ENCODE data around the gene UBQLNL.

The UBQLNL gene, protein sequence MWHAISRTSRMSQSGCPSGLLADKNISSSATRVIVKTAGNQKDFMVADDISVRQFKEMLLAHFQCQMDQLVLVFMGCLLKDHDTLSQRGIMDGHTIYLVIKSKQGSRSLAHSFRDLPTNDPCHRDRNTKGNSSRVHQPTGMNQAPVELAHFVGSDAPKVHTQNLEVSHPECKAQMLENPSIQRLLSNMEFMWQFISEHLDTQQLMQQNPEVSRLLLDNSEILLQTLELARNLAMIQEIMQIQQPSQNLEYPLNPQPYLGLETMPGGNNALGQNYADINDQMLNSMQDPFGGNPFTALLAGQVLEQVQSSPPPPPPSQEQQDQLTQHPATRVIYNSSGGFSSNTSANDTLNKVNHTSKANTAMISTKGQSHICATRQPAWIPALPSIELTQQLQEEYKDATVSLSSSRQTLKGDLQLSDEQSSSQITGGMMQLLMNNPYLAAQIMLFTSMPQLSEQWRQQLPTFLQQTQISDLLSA

DNA sequence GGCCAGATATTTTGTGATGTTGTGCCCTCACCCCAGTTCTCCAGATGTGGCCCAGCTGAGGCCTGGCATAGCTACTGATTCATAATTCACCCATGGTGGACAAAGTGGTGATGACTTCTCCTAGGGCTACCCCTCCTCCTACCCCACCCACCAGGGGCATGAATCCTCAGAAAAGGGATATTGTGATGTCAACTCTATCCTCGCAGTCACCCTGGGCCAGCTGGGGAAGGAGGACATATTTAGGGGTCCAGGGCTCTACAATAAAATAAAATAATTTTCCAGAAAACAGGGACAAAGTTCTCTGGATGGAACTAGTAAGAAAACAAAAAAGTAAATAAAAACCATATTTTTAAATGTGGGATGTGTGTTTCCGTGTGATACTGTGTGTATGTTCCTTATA is at the start of gene UBQLNL:
Gene UBQLNL, minus strand, starts transcription at position 101 of the 400 bp plus-strand sequence. CDS start 258 bp downstream, outside the sequence.
- DNase-seq (ENCODE audit: low read depth in 3 of 3): no peak

DNA sequence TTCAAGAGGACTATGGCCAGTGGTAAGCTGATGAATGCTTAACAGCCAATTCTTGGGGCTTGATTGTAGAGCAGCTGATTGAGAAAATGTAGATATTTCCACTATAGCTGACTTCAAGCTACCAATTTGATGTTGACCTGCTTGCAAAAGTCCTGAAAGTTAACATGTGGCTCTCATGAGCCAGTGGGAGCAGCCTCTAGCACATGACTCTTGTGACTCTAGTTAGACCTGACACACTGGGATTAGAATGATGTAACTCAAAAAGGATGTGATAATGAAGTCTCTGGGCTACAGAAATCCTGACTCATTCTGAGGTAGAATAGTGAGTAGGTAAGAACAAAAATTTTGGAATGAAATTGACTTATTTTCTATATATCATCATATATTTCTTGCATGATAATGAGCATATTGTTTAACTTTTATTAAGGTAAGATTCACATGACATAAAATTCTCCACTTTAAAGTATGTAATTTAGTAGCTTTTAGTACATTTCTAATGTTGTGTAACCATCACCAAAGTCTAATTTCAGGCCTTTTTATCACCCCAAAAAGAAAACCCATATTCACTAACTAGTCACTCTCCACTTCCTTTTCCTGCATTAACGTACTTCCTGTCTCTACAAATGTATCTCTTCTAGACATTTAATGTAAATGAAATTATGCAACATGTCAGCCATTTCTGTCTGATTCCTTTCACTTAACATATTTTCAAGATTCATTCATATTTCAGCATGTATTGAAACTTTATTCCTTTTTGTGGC is 47.9 kb upstream of the UBQLNL start:
- DNase-seq (ENCODE audit: low read depth in 3 of 3): no peak

DNA sequence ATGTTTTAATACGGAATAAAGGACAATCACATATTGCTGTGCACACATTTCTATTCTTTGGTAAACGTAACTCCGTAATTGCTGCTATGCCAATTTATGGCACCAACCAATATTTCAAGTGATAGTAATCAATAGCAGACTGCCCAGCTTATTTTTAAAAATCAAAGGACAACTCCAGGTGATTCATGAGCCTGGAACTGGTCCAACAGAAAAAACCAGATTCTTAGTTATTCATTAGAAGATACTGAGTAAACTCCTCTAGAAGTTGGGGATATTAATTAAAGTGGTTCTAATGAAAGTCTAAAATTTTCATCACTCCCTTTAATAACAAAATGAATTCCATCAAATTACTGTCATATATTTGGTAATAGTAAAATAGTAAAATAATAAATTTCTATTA is 41.3 kb upstream of the UBQLNL start:
- DNase-seq (ENCODE audit: low read depth in 3 of 3): no peak

DNA sequence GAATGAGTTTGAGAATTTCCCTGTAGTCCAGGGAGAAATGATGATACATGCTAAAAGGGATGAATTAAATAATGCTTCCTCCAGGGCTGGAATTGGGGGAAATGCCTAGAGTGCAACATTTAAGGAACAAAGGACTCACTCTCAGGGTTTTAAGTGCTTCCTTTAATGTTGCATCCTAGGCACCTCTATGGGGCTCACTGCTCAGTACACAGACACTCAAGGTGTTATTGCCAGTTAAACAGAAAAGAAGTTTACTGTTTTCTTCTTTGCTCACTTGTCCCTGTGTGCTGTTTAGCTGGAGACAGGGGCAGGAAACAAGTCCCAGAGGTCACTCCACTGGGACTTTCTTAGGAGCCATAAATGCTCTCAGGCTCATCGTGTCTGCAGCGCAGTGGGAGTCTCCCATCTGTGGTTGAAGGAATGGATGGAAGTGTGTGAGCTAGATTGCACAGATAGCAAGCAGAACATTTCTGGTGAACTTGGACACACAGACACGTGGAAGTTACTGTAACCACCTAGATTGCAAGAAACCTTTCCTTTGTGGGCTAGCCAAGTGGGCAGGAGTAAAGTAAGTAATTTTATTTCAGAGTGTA is 40.2 kb upstream of the UBQLNL start:
- DNase-seq (ENCODE audit: low read depth in 3 of 3): no peak

DNA sequence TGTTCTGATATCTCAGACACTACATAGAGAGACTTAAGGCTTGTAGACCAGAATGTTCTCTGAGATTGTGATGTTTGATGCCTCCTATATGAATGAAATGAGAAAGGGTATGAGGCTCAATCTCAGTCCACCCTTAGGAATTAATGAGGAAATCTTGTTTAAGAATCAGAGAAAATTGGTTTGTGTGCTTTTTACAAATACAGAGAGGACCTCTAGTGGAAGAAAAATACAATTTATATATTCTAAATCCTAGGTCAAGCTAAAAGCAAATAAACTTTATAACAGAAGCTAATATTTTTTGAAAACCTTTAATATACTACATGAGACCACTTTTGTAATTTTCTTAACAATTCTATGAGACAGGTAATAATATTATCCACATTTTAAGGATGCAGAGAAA is 36.8 kb upstream of the UBQLNL start:
- no peak for DNase-seq (ENCODE audit: low read depth in 3 of 3)

DNA sequence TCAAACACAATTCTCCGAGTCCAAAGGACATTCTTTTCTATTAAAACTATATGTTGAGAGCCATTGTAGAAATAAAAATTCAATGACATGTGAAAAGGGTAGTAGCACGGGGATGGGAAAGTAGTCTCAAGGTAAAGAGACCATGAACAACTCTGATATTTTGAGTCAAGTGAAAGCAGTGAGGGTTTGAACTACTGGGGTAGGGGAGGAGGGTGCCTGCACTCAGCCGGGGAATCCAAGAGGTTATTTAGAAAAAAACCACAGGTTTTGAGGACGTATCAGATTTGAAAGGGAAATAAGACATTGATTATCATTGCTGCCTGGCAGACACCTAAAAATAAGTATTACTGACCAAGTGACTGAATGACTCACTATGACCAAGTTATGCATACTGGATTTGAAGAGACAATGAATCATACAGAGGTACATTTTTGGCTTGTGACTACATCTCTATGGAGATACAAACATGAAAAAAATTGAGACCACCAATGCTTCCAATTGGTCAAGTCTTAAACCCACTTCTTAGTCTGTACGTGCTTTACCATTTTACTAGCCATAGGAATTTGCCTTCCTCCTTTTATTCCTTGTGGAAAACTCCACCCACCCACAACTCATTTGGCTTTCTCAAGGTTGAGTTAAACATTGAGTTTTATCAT is 34.1 kb upstream of the UBQLNL start:
- no peak for DNase-seq (ENCODE audit: low read depth in 3 of 3)

DNA sequence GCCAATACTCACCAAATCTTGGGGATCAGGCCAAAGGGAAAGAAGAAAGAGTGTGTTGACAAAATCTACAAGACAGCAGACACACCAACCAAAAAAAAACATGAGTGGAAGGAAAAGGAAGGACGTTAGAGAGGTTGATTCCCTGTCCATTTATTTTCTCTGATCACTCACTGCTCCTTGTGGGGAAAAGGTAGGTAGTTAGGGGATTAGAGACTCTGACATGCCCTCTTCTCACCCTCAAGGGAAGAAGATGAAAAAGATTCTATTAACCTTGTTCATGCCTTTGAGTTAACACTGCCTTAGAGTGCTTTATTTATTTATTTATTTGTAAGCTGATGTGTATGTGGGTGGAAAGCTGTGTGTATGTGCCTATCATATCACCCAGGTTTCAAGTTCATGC is 31.9 kb upstream of the UBQLNL start, which contains the start of gene OR52H1:
Gene OR52H1, minus strand, starts transcription at position 101 of the 400 bp plus-strand sequence. CDS start 3,035 bp downstream, outside the sequence.
- DNase-seq (ENCODE audit: low read depth in 3 of 3): no peak

DNA sequence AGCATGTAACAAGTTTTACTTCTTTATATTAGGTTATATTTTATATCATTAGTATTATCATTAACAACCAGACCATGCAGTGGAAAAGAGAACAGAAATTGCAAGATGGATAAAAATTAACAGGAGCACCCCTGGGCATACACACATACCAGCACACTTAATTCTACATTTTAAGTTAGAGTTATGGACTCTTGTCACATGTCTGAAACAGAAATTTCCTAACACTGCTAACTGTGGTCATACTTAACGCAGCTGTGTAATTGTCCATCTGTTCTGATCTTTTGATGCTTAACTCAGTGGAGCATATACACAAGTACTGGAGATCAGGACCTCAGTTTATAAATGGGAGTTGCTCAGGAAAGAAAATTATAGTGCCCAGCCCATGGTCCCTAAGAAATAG is 31.5 kb upstream of the UBQLNL start:
- no peak for DNase-seq (ENCODE audit: low read depth in 3 of 3)

DNA sequence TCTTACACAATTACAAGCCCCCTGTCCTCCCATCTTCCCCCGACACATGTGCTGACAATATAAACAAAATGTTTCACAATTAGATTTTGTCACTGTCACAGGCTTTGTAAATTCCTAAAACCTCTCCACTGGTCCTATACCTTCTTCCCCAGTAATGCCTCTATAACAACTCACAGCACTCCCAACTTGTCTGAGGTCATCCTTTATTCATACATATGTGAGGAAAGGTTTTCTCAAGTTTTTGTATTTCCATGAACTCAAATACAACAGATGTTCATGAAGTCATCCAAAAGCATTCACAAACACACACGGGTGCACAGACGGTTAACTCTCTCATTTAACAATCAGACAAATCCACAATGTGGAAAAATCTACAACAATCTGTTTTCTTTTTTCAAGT is 30.0 kb upstream of the UBQLNL start:
- no peak for DNase-seq (ENCODE audit: low read depth in 3 of 3)

DNA sequence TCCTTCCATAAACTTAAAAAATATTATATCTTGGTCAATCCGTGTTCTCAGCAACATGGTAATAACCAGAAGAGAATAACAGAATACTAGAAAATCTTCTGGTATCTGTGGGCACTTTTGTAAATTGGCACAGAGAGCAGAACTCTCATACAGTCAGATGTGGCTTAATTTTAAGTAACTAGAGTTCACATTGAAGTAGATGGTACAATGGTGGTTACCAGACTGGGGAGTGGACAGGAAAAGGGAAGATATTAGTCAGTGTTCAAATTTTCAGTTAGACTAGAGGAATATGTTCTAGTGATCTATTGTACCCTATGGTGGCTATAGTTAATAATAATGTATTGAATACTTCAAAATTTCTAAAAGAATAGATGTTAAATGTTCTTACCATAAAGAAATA is 24.9 kb upstream of the UBQLNL start:
- no peak for DNase-seq (ENCODE audit: low read depth in 3 of 3)

DNA sequence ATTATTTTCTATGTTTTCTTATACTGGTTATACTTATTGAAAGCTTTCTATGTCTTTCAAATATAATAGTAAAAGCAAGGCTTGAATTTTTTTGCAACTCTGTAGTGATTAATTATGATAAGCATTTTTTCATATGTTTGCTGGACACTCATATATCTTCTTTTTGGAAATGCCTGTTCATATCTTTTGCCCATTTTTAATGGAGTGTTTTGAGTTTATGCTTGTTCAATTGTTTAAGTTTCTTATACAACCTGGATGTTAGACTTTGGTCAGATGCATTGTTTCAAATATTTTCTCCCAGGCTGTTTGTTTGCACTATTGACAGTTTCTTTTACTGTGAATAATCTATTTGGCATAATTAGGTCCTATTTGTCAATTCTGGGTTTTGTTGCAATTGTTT is 20.0 kb upstream of the UBQLNL start:
- no peak for DNase-seq (ENCODE audit: low read depth in 3 of 3)

DNA sequence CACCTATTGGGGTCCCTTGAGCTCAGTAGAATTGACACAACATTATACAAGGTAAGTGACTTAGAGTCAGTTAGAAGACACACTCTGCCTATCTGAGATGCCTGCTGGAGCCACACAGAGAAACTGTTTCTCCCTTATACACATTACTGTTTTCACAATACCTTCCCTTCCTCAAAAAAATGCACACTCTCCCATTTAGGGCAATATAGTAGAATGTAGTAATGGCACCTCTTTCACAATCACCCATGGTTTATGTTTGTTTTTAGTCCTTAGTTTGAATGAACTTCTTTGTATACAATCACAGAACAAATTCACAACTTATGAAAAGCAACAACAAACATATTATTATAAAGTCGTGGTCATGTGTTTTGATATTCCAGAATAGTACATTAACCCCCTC is 17.5 kb upstream of the UBQLNL start:
- DNase-seq (ENCODE audit: low read depth in 3 of 3): no peak

DNA sequence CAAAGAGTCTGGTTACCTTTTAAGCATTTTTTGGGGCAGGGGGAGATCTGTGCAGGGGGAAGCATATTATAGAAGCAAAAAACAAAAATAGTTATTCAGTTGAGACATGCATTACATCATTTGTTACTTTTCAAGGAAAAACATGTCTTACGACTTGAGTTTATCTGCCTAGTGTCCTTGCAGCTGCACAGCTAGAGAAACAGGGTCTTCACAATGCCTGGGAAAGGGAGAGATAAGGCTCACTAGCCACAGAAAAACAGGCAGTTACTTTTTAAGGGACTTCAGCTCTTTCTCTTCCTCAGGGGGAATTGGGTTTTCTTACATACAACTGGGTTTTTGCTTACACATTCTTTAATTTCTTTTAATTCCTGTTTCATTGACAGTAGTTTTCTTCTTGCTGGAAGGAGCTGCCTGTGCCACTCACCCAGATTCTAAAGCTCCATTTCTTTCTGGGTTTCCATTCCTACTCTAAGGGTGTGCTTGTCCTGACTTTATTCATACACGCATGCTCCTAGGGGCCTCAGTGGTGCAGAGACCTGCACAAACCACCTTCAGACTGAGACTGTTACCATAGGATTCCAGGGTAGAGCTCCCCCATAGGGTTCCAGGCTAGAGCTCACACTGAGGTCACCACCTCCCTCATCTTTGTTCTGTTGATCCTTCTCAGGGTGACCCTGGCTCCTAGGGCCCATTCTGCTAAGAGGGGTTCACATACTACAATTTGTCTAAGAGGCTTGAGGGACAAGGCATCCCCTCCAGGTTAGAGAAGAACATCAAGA is 14.7 kb upstream of the UBQLNL start:
- no peak for DNase-seq (ENCODE audit: low read depth in 3 of 3)

DNA sequence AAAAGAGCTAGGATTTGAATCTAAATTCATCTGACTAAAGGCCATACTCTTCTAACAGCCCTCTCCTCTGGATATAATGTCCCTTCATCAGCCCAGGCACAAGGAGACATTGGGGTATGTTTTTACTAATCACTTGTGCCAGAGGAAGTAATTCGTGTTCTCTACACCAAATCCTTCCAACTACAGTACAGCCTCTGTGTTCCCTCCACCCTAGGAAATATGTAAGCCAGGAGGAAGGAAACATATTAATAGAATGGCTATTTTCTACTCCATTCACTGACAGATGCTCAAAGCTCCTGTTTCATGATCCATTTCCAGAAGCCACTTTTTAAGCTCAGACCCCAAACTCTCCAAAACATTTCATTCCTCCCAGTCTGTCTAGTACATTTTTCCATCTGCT is 12.0 kb upstream of the UBQLNL start:
- no peak for DNase-seq (ENCODE audit: low read depth in 3 of 3)

DNA sequence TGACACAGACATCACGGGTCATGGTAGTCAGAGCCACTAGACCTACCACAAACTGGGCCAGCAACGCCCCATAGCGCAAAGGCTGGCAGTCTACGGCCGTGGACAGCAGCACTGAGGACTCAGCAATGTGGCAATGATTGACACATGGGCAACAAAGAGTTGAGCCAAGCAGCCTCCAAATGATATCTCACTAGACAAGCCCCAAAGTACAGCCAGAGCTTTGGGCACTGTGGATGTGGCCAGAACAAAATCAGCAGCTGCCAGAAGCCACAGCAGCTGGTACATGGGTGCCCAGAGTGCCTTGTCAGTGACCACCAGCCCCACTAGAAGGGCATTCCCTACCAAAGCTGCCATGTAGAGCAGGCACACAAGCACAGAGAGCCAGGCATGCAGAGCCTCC is 11.2 kb upstream of the UBQLNL start:
- DNase-seq (ENCODE audit: low read depth in 3 of 3): no peak

DNA sequence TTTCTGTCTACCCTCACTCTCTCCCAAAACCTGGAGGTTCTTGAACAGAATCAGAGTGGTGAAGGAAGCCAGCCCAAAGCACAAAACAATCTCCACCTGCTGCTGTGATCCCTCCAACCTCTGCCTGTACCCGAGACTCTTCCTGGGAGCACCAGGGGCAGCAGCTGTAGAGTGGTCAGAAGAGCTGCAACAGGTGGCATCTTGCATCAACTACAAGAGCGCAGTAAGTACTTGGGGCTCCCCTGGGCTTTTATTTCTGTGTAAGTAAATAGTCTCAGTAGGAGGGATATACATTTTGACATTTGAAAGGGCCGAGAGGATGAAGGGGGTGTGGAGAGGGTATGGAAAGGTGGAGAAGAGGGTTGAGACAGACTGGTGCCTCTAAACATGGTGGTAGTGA is 8.3 kb upstream of the UBQLNL start:
- no peak for DNase-seq (ENCODE audit: low read depth in 3 of 3)

DNA sequence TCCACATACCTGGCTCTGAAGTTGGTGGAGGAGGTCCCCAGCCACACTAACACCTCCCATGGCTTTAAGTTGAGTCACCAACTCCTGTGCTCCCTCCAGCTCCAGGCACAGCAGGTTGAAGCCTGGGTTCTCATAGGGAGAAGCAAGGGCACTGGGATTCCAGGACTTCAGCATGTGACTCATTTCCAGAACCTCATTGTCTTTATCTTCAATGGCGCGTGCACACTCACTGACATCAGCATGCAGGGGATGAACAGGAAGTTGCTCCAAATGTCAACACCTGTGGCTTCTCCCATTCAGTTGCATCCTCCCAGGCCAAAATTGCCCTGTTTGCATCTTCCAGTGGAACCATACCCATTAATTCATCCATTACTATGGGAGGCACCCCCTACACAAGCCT is 5.8 kb upstream of the UBQLNL start:
- DNase-seq (ENCODE audit: low read depth in 3 of 3): no peak

DNA sequence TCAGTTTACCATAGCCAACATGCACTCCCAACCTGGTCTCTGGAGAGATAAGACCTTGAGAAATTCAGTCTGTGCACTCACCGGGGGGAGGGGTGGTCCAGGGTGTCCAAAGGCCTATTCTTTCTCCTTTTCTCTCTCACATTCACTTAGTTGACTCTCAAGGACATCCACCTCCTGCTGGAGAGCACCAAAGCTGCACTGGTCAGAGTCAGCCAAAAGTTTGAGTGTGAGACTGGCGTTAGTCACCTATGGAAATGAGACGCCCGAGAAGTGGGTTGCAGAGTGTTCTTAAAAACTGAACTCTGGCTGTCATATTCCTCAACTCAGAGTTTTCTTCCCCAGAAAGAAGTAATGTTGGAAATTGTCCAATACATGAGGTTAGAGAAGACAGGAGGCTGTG is 5.0 kb upstream of the UBQLNL start:
- no peak for DNase-seq (ENCODE audit: low read depth in 3 of 3)

DNA sequence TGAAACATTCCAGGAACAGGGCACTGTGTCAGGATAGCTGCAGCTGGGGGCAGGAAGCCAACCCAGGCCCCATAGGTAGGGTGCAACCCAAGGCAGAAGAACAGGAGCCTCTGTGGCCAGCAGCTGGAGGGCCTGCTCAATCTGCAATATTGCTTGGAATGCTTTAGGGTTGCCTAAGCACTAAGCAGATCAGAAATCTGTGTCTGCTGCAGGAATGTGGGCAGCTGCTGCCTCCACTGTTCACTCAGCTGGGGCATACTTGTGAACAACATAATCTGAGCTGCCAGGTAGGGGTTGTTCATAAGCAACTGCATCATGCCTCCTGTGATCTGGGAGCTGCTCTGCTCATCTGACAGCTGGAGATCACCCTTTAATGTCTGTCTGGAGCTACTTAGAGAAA is 1.7 kb downstream of the UBQLNL start:
- no peak for DNase-seq (ENCODE audit: low read depth in 3 of 3)

DNA sequence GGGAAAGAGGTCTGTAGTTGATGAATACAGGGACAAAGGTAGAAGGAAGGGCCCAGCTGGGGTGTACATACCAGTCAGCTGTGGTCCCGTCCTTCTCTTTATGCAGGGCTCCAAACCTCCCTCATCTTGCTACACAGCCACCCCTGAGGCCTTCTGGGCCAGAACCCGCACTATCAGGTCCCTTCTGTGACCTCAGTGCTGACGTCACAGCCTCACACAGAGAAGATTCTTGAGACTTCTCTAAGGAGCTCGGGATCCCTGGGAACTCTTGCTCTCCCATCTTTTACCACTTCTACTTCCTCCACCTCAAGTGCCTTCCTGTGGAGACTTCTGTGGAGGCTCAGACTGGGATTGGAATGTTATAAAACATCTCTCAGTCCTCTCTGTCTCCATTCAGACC is 6.7 kb downstream of the UBQLNL start, which contains the start of gene UBQLN3:
Gene UBQLN3, minus strand, starts transcription at position 155 of the 400 bp plus-strand sequence. CDS start 399 bp downstream, outside the sequence.
- DNase-seq (ENCODE audit: low read depth in 3 of 3): no peak

DNA sequence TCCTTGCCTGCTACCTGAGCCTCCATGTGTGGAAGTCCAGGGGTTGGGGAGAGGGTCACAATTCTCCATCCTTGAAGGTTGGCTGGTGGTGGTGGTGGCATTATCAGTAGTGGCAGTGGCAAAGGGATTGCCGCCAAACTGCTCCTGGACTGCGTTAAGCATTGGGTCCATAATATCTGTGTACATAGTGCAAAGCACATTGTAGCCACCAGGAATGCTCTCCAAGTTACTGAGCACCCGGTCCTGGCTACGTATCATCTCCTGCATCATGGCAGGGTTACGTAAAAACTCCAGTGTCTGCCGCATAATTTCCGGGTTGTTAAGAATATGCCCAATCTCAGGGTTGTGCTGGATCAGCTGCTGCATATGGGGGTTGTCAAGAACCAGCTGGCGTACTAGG is 7.9 kb downstream of the UBQLNL start:
- no peak for DNase-seq (ENCODE audit: low read depth in 3 of 3)
